DMS53 treated with DMSO at 0.1 percent for 48 hours (cell line): ENCODE measurements around the gene FANCC.

Experiments used
- DNase-seq: peaks from one replicate; lab custom pipeline; 2025; ENCODE audit not compliant: unreplicated experiment; lab: John Stamatoyannopoulos, UW

FANCC gene

DNA sequence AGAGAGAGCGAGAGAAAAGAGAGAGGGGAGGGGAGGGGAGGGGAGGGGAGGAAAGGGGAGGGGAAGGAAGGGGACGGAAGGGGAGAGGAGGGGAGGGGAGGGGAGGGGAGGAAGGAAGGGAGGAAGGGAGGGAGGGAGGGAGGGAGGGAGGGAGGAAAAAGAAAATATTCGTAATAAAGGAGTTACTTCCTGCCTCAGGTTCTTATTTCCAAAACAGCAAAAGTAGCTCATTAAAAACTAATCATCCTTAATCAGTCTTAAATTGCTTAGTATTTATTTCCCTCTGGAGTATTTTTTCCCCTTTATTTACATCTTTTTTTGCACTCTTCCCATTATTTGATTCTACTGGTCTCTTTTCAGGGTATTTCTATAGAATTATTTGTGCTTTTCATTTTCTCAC is 162.3 kb downstream of the FANCC start:
- DNase-seq, result no peak

DNA sequence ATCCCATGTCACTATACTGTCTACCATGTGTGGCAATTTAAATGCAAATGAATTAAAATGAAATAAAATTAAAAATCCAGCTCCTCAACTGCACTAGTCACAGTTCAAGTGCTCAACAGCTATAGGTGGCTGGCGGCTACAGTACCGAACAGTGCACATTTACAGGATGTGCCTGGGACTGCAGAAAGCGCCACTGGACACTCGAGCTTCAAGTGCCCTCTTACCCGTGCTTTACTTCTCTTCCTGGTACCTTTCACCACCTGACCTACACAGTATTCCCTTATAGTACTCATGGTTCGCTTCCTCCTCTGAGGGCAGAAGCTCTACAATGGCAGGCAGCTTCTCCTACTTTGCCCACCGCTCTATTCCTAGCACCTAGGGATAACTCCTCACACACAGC is 166.6 kb downstream of the FANCC start:
- DNase-seq, result peak; percentile 85

DNA sequence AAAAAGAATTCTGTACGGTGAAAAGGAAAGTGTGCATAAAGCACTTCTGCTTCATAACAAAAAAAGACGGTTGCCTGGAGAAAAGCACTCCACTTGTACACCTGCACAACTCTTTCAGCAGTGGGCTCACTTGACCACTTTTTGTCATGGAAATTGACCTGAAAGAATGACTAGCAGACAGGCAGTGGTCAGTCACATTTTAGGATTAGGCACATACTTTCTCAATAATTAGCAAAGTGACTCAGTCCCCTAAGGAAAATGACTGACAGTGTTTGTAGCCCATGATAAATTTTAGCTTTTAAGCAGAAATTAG is 169.3 kb downstream of the FANCC start:
- no peak for DNase-seq

DNA sequence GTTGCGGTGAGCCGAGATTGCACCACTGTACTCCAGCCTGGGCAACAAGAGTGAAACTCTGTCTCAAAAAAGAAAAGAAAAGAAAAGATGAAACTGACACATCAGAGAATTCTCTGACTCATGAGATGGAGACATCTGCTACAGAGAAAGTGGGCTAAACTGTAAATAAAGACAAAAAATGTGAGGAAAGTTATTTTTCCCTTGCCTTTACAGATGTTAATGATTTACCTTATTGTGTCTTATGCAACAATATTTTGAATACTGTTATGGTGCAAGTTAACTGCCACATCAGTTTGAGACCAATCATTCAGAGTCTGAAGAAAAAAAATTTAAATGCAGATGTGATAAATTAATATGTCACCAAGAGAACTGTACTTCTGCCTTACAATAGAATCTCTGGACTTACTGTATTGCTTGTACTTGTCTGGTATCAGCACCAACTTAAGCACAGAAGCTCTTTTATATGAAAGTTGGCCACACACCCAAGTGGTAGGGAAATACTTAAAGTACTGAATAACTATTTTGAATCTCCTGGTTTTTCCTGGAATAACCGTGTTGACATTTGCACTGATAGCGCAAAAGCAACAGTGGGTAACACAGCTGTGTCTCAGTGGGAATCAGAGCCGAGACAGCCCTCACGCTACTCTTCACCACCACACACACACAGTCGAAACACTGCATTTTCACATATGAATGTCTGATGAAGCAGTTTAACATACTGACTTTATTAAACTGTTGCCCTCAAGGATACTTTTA is 169.9 kb downstream of the FANCC start:
- no peak for DNase-seq

DNA sequence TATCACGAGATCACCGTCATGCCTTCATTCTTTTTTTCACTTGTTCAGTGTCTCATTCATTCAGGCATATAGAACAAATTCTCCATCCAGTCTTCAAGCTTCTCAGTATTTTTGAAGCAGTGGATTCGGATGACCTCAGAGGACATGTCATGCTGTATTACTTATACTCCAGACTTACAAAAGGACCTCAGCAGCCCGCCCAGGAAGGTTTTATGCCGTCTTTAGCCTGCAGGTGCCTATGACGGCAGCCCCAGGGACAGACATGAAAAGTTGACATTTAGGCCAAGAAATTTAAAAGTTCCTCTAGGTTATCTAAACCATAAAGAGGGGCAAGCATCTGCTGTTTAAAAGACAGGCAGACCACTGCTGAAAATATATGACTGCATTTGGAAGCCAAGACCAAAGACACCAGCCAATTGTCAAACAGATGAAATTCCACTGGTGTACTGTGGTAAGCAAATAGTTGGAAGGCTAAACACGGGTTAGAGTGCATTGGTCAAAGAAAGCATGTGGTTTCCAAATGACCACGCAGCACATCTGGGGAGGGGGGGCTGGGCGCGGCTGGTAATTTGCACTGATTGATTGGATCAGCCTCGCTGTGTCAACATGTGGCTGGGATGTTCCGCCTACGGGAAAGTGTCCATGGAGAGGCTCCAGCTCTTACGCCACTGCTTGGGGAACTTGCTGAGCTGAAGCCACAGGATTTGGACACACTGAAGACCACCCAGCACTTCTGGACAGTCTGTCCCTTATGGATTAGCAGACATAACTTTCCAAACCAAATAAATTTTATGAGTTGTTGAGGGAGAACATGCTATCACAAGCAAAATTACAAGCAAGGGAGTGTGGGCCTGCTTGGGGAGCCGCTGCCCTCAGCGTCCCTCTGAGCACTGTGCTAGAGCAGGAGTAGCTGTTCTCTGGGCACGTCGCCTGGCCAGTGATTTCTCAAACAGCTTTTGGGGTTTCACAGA is 173.6 kb downstream of the FANCC start:
- DNase-seq, result no peak

DNA sequence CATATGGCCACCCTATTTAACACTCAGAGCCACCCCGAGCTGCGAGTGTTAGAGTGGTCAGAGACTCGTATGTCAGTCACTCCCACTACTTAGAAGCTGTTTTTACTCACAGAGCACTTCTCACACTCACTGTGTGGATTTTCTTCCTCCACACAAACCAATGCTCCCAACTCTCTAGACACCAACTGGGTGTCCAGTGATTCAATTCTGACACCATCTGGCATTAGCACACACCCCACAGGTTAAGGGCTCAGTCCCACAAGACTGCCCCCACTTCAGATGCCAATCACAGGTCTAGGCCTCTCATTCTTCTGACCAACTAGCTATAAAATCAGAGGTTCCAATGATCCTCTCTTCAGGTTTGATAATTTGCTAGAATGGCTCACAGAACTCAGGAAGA is 174.8 kb downstream of the FANCC start:
- no peak for DNase-seq

DNA sequence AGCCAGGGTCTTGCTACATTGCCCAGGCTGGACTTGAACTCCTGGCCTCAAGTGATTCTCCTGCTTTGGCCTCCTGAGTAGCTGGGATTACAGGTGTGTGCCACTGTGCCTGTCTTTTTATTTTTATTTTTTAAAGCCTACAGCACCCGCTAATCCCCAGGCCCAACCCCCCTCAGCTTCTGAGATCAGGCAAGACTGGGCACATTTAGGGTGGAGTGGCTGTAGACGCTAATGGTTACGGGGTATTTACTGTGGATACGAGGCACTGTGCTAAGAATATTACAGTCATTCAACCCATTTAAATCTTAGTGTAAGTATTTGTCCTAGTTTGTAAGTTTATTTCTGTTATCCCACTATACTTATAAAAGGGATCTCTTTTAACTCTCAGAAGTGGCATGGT is 175.2 kb downstream of the FANCC start:
- DNase-seq, result no peak

DNA sequence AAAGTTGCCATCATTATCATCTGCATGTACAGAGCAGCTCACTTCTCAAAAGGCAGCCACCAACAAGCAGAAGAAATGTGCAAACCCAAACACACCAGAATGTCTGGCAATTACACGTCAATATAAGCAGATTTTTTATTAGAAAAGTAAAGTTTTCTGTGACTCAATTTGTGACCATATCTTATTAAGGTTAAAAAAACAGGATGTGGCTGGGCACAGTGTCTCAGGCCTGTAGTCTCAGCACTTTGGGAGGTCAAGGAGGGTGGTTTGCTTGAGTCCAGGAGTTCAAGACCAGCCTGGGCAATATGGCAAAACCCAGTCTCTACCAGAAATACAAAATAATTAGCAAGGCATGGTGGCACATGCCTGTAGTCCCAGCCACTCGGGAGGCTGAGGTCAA is 176.7 kb downstream of the FANCC start:
- DNase-seq, result no peak

DNA sequence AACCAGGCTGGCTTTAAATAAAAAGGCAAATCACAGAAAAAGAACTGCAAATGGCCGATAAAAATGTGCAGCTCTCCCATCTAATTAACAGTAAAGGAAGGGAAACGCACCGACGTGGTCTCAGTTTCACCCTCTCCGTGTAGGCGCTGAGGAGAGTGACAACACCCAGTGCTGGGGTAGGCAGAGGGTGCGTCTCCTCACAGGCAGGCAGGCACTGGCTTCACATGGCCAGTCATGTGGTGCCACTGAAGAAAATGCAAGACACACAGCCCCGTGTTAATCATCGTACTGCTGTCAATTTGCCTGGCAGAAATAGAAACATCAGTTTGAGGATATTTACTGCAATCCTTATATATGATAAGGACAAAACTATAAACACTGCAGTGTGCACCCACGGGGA is 178.4 kb downstream of the FANCC start:
- no peak for DNase-seq

DNA sequence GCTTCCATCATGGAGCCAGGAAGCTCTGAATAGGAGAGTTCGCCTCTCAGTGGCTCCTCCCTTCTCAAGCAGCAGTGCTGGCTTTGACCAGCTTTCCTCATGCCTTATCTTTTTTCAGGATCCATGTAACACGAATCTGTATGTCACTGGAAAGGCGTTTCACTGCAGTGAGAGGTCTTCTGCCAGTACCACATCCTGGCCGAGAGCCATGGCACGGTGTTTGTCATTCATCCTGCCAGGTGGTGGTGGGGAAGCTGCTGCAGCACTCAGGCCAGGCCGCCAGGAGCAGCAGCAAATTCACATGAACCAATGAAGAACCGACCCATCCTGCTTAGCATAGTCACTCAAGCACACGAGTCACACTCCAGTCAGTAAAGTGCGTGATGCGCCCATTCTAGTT is 179.0 kb downstream of the FANCC start:
- DNase-seq, result no peak

DNA sequence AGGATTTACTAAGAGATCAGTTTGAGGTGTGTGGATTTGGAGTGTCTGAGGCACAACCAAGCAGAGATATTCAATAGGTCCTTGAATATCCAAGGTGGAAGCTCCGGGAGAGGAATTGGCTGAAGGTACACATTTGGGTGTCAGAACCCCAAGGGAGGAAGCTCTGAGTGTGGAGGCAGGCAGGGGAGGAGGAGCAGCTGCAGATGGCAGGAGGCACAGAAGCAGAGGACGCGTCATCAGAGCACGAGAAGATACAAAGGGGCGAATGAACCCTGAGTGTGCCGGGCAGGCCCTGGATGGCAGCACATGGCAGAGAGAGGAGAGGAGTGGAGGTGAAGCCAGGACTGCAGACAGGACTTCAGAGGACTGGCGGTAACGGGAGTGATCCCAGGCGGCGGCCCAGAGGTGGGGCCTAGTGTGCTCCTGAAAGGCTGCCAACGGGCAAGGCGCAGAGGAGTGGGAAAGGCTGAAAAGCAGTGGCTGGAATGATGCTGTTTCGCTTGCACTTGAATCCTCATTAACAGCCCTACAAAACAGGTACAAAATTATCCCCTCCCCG is 179.8 kb downstream of the FANCC start:
- no peak for DNase-seq

DNA sequence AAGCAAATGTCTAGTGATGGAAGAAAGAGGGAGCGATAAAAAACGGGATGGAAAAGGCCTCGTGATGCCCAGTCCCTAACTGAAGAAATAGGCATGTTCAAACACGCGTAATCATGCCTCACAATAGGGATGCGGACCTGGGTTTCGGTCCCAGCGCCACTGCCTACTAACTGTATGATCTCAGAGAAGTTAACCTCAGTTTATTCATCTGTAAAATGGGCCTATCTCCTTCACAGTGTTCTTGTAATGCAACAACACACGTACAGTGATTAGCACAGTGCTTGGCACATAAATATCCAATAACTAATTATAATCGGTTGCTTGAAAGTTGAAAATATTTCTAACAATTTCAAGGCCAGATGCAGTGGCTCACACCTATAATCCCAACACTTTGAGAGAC is 181.8 kb downstream of the FANCC start:
- no peak for DNase-seq

DNA sequence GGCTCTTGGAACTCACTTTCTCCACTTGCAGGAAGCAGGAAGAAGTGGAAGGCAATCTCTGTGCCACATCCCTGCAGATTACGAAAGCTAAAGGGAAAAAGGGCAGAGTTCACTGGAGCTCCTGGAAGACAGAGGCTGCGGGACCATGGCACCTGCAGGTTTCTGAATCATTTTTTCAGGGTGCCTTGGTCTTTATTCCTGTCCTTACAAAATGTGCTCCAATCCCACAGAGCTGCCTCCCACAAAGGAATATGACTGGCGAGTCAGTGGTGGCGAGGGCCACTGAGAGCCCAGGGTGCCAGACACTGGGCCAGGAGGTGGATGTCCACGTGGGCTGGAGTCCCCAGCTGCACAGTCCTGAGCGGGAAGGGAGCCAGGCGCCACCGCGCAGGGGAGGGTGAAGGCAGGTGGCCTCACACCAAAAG is 183.0 kb downstream of the FANCC start:
- DNase-seq, result no peak

DNA sequence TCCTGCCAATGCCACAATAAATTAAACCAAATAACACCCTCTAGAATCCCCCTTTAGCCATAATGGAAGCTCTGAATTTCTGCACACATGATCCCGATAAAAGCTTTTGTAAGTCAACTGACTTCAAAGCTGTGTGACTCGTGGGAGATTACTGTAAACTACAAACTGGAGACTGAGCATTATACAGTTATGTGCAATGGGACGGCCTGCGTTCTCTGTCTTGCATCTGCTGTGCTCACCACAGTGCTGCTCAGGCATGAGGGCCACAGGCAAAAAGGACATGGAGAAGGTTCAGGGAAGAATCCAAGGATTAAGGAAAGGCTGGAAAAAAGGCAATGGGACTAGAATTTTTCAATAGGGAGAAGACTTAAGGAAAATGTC is 184.2 kb downstream of the FANCC start:
- no peak for DNase-seq

DNA sequence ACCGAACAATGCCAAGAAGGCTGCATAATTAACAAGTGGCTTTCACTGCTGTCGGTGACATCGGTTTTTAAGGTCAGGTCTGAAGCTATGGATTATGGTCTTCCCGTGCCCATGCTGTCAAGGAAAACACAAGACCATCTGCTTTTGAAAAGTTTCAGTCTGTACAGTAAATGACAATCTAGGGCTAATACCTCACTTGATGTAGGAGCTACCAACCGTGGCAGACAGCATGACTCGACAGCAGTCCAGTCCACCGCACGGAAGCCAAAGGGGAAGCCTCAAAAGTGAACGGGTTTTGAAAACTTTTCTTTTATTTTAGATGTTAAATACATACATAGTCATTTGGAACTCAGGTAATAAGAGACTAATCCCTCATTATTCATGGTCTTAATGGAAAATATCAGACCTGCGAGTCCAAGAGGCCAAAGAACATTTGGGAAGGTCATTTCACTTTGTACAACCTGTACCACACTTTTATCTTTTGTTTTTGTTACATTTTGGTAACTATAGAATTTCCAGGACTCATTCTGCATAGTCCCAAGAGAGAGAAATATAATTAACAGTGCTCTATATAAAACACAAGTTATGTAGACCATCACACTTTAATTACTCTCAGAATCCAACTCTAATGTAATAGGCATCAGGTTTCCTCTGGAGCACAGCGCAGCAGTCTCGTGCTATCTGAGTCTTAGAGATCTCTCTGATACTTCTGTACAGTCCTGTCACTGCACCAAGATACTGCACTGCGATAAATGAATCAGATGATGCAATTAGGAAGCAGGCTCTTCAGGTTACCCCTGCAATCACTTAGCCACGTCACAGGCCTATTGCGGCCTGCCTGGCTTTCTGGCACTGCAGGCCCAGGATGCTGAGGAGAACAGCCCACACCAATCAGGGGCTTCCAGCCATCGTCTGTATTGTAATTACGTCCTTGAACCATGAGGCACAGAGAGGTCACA is 184.9 kb downstream of the FANCC start:
- DNase-seq, result no peak

DNA sequence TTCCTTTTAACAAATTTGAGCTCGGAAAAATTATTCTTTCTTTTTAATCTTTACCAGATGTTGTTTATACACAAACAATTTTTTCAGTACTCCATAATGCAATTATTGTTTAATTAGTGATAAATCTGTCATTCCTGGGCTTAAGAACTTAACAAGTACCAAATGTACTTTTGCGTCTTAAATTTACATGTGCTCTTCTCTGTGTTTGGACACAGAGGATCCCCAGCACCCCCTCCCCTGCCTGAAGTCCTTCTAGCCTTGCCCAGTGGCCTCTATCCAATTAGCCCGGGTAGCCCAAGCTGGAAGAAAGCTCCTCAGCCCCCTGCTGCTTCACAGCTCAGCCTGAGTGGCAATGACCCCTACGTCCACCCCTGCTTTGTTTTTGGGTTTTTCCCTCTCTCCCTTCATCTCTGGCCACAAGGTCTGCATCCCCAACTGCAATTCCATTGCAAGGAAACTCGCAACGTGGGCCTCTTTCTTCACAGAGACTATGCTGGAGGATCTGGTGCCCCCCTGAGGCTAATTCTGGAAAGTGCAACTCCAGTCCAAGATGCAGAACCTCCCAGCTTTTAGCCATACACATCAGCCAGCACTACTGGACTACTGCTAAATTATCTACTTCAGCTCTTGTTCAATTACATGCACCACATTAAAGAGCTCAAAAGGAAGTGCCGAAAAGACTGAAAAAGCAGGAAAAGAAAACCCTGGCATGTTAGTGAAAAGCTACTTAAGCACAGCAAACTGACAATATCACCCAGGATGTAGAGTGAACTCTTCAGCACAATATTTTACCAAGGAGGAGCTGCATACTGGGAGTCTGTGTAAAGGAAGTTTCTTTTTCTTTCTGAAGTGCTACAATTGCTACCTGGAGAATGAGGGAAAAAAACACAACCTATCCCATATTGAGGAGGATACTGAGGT is 186.2 kb downstream of the FANCC start:
- peak; percentile 44 for DNase-seq

DNA sequence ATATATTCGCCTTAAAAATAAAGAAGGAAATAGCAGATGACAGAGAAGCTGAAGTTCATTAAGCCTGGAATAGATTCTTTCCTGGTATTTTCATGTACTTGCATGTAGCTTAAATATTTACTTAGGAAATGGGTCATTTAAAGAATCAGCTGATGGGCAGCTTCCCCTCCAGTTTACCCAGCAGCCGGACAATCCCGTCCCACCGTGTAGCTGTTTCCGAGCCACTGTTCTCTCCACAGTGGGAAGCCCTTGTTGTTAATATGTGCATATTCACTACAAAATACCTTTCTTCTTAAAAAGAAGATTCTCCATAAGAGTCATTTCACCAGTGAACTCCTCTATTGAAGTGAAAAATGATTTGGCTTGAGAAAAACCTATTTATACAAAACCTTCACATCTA is 187.0 kb downstream of the FANCC start:
- no peak for DNase-seq

DNA sequence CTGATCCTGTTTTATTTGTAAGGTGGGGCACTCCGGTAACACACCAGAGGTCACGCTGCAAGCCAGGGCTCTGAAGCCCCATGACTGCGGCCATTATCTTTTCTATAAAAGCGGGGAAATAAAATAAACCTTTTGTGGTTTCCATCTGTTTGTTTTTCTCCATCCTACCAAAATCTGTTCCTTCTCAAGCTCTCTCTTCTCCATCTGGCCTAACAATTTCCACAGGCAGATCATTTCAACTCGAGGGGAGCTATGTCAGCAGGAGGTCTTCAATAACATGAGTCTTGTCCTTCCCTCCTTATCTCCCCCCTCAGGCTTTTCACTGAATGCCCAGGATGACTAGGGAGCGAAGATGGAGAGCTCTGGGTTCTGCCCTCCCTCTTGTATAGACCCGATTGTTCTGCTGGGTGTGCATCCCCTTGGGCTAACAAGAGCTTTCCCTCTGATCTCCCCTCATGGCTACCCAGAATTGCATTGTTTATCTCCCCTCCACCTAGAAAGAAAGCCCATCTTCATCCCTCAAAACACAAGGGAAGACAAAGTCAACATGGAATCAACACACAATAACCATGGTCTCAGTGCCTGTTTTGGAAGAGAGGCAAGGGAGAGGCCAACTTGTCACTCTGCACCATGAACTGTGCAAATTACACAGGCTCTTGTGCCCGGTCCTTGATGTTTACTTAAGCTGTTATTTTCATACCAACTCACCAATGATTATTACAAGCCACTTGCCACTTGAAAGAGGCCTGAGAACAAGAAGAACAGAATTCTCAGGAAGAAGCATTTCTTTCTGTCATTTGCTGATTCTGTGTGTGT is 187.8 kb downstream of the FANCC start:
- no peak for DNase-seq

DNA sequence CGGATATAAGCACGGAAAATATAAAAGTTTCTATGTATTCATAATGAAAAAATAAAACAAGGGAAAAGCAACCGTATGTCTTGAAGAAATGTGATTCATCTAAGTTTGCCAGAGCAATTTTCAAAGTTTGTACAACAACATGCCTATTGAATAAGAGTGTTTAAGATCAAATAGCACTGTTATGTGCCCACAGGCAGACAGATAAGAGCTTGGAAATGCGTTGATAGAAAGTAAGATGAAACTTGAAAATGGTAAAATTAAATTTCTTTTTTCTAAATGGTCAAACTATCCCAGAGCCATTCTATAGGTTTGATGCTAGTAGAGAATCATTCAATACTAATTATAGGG is 189.4 kb downstream of the FANCC start:
- no peak for DNase-seq
